OCI-M2 (cell line): ENCODE results near the gene KLHL13.
"Not testable (repeated sequence)": the region's sequence is repeated elsewhere in the genome, so short reads cannot be mapped to it uniquely, and the experiment has no call there.

Experiments
- DNase-seq: peaks from one replicate; lab custom pipeline; 2025; ENCODE audit not compliant: unreplicated experiment; lab: John Stamatoyannopoulos, UW

The KLHL13 gene

GRCh38 chrX:118116713-118117550 is at the start of gene KLHL13:
KLHL13 (minus strand) TSS chrX:118116810; CDS start chrX:118028473, 88,337 bp downstream.
- DNase-seq, result no peak

GRCh38 chrX:118164138-118164537 is 47.5 kb upstream of the KLHL13 start:
- no peak for DNase-seq

- DNase-seq, result no peak
Observed at GRCh38 chrX:118156953-118157608, 40.5 kb upstream of the KLHL13 start.

- DNase-seq, result no peak
Observed at GRCh38 chrX:118156254-118156952, 39.8 kb upstream of the KLHL13 start.

GRCh38 chrX:118153270-118153669 is 36.7 kb upstream of the KLHL13 start:
- DNase-seq, result no peak

GRCh38 chrX:118152721-118153120 is 36.1 kb upstream of the KLHL13 start:
- DNase-seq, result no peak

GRCh38 chrX:118148737-118149136 is 32.1 kb upstream of the KLHL13 start:
- no peak for DNase-seq

GRCh38 chrX:118147771-118148170 is 31.2 kb upstream of the KLHL13 start:
- not testable (repeated sequence) for DNase-seq

- no peak for DNase-seq
Observed at GRCh38 chrX:118143578-118143977, 27.0 kb upstream of the KLHL13 start.

- no peak for DNase-seq
Observed at GRCh38 chrX:118131336-118131735, 14.7 kb upstream of the KLHL13 start.

GRCh38 chrX:118129681-118130080 is 13.1 kb upstream of the KLHL13 start:
- DNase-seq, result no peak

GRCh38 chrX:118128724-118129123 is 12.1 kb upstream of the KLHL13 start:
- DNase-seq, result no peak

GRCh38 chrX:118126286-118126685 is 9.7 kb upstream of the KLHL13 start:
- DNase-seq, result no peak

- DNase-seq, result not testable (repeated sequence)
Observed at GRCh38 chrX:118124243-118124642, 7.6 kb upstream of the KLHL13 start.

- no peak for DNase-seq
Observed at GRCh38 chrX:118117741-118118140, 1.1 kb upstream of the KLHL13 start.

GRCh38 chrX:118115953-118116712 is 477 bp downstream of the KLHL13 start:
- no peak for DNase-seq

- no peak for DNase-seq
Observed at GRCh38 chrX:118114971-118115370, 1.6 kb downstream of the KLHL13 start.

- no peak for DNase-seq
Observed at GRCh38 chrX:118109065-118109464, 7.5 kb downstream of the KLHL13 start.

- DNase-seq, result no peak
Observed at GRCh38 chrX:118108304-118108703, 8.3 kb downstream of the KLHL13 start.

GRCh38 chrX:118100091-118100490 is 16.5 kb downstream of the KLHL13 start:
- no peak for DNase-seq

GRCh38 chrX:118088084-118088483 is 28.5 kb downstream of the KLHL13 start:
- DNase-seq, result no peak
